Measurements from ENCODE around the gene ENTREP3. TPM values are rescaled to one million over a fixed set of nuclear protein-coding genes. Genes with fewer than 3 reads are reported as not detected.

Gene ENTREP3
- total RNA-seq, 1 donor from 2014 or later: 14.8 TPM

DNA sequence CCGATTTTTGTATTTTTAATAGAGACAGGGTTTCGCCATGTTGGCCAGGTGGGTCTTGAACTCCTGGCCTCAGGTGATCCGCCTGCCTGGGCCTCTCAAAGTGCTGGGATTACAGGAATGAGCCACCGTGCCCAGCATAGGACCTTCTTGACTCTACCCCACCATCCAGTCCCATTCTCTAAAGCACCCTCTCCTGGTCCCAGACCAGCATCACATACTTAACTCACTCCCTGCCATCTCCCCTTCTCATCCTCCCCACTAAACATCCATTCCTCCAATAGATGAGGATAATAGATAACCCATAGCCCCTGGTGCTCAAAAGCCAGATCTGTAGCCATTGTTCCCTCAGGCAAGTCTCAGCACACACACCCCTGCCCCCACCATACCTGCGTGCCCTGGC lies 2.1 kb downstream of the ENTREP3 start:
- CTCF ChIA-PET: no interaction called here
- ATAC-seq (ENCODE audit: low read depth) (no peak), DNase-seq (no peak)
- TF ChIP-seq, protein P1, sequence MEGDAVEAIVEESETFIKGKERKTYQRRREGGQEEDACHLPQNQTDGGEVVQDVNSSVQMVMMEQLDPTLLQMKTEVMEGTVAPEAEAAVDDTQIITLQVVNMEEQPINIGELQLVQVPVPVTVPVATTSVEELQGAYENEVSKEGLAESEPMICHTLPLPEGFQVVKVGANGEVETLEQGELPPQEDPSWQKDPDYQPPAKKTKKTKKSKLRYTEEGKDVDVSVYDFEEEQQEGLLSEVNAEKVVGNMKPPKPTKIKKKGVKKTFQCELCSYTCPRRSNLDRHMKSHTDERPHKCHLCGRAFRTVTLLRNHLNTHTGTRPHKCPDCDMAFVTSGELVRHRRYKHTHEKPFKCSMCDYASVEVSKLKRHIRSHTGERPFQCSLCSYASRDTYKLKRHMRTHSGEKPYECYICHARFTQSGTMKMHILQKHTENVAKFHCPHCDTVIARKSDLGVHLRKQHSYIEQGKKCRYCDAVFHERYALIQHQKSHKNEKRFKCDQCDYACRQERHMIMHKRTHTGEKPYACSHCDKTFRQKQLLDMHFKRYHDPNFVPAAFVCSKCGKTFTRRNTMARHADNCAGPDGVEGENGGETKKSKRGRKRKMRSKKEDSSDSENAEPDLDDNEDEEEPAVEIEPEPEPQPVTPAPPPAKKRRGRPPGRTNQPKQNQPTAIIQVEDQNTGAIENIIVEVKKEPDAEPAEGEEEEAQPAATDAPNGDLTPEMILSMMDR (IDR thresholded peaks at IDR 0.05): no peak
- intact Hi-C loops (cut with micrococcal nuclease): loop anchor here (10.0 kb wide), 1 partner anchor 802 kb away; the partner anchor contains the start of genes LAMTOR2 and UBQLN4
- Mint-ChIP-seq H3K9me3 (no peaks in the 10 kb centered on the region), H3K4me1 (peaks cover 34% of the 10 kb centered on the region), H3K4me3 (peak overlapping the region; percentile 26), H3K27me3 (no peaks in the 10 kb centered on the region), H3K27ac (no peak overlapping the region), H3K36me3 (ENCODE audit: low read depth) (peaks cover 23% of the 10 kb centered on the region)
- POLR2A ChIA-PET: interaction anchor here (5.4 kb wide), 1 partner anchor 8 kb away, joined by 30 read pairs; the partner anchor contains the start of gene SCAMP3

DNA sequence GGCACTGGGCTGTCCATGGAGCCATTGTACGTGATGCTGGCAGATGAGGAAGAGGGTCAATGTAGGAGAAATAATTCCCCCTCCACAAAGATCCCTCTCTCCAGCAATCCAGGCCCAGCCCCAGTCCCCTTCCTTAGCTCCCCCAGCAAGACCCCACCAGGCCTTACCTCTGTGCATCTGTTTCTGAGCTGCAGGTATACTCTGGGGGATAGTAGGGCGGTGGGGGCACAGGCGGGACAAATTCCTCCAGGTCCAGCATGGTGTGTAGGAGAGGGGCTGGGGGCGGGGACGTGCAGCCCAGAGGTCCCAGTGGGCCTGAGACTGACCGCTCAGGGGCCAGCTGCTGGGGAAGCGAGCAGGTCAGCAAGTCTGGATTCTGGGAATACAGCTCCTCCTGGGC lies 3.7 kb downstream of the ENTREP3 start:
- Mint-ChIP-seq H3K4me3 (no peak overlapping the region), H3K27me3 (no peaks in the 10 kb centered on the region), H3K36me3 (ENCODE audit: low read depth) (peaks cover 8% of the 10 kb centered on the region), H3K4me1 (peaks cover 32% of the 10 kb centered on the region), H3K9me3 (no peaks in the 10 kb centered on the region), H3K27ac (no peak overlapping the region)
- ChIA-PET CTCF (interaction anchor here (0.5 to 4.0 kb wide), 25 partner anchors 9 to 460 kb away, joined by 3 to 79 read pairs (median 4); partner anchors contain the start of genes CLK2, FDPS, RUSC1 and SCAMP3), POLR2A (interaction anchor here (0.5 to 5.4 kb wide), 16 partner anchors 9 to 757 kb away, joined by 3 to 31 read pairs (median 6); partner anchors contain the start of genes ASH1L, CLK2, FDPS and RUSC1)
- TF ChIP-seq, protein P1 (IDR thresholded peaks at IDR 0.05): no peak
- intact Hi-C loops (cut with micrococcal nuclease): loop anchor here (10.0 kb wide), 1 partner anchor 803 kb away; the partner anchor contains the start of genes LAMTOR2 and UBQLN4
- DNase-seq: no peak
- ATAC-seq (ENCODE audit: low read depth): no peak

DNA sequence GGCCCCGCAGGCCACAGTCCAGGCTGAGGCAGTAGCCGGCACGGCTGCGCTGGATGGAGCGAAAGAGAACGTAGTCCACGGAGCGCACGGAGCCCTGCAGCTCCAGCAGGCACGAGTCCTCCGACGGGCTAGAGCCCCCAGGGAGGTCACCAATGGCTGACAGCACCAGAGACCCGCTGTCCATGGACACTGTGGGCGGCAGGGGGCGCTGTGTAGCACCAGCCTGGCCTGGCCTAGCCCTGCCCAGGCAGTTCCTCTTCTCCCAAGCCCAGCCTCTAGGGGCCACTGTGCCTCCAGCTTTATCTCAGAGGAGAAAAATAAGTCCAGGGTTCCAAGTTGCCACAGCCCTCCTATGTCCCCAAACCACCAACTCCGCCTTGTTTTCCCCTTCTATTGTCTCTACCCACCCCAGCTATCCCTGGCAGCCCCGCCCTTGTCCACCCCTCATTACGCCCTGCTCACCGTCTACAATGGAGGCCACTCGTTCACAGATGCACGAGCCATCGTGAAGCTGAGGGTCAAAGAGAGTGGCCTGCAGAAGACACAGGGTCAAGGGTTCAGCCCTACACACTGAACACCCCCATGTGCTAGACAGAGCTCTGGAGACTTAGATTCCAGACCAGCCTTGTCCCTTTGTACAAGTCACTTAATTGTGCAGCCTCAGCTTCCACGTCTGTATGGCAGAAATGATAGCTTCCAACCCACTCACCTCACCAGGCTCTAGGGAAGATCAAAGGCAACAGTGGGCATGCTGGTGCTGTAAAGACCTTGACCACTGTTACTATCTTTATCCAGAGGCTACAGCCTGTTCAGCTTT lies 4.4 kb downstream of the ENTREP3 start:
- Mint-ChIP-seq H3K27ac (peak overlapping the region; percentile 39), H3K4me1 (peaks cover 29% of the 10 kb centered on the region), H3K4me3 (peak overlapping the region; percentile 73), H3K27me3 (no peaks in the 10 kb centered on the region), H3K9me3 (no peaks in the 10 kb centered on the region), H3K36me3 (ENCODE audit: low read depth) (peaks cover 2% of the 10 kb centered on the region)
- intact Hi-C loops (cut with micrococcal nuclease): loop anchor here (1.0 to 10.0 kb wide), 5 partner anchors 57 to 804 kb away; partner anchors contain the start of genes FDPS, LAMTOR2 and UBQLN4
- POLR2A ChIA-PET: interaction anchor here (0.5 to 5.4 kb wide), 22 partner anchors 9 to 909 kb away, joined by 3 to 31 read pairs (median 5); partner anchors contain the start of genes ASH1L, CLK2, FDPS and MTX1
- CTCF ChIA-PET: interaction anchor here (0.6 to 4.0 kb wide), 33 partner anchors 10 to 478 kb away, joined by 3 to 79 read pairs (median 4); partner anchors contain the start of genes CLK2, FDPS, HCN3 and MTX1
- TF ChIP-seq, protein P1 (IDR thresholded peaks at IDR 0.05): peak; percentile 84
- ATAC-seq (ENCODE audit: low read depth): peak; percentile 96
- peak; percentile 95 for DNase-seq

DNA sequence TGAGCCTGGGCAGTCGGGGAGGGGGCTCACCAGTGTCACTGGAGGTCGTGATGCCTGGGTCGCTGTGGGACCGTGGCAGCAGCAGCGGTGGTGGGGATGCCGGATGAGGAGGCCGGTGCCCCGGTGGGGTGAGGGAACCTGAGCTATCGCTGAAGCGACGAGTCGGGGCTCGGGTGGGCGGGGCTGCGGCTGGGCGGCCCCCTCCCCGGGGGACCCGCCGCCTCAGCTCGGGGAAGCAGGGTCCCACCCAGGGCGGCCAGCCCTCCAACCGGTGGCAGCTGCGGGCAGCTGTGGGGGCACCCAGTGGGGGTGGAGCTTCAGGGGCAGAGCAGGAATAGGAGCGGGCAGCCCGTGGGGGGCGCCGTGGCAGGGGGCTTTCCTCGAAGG lies 5.0 kb downstream of the ENTREP3 start:
- H3K27me3 Mint-ChIP-seq: no peaks in the 10 kb centered on the region
- TF ChIP-seq, protein P1 (IDR thresholded peaks at IDR 0.05): no peak
- H3K36me3 Mint-ChIP-seq (ENCODE audit: low read depth): no peaks in the 10 kb centered on the region
- H3K9me3 Mint-ChIP-seq: no peaks in the 10 kb centered on the region
- H3K4me1 Mint-ChIP-seq: peaks cover 23% of the 10 kb centered on the region
- ChIA-PET POLR2A (interaction anchor here (0.5 to 5.4 kb wide), 13 partner anchors 9 to 313 kb away, joined by 3 to 31 read pairs (median 7); partner anchors contain the start of genes ASH1L, CLK2, FDPS and MTX1), CTCF (interaction anchor here (0.8 to 4.0 kb wide), 21 partner anchors 9 to 479 kb away, joined by 3 to 79 read pairs (median 5); partner anchors contain the start of genes CLK2, FDPS, HCN3 and MTX1)
- H3K4me3 Mint-ChIP-seq: peak overlapping the region; percentile 73
- peak; percentile 12 for ATAC-seq (ENCODE audit: low read depth)
- DNase-seq: no peak
- no peak overlapping the region for H3K27ac Mint-ChIP-seq
- intact Hi-C loops (cut with micrococcal nuclease): loop anchor here (1.0 to 10.0 kb wide), 5 partner anchors 58 to 805 kb away; partner anchors contain the start of genes FDPS, LAMTOR2 and UBQLN4
